ENCODE measurements around the gene NUDT22. TPM values are rescaled to one million over a fixed set of nuclear protein-coding genes. Genes with fewer than 3 reads are reported as not detected.
A peak's percentile ranks its signal among the peaks of the same experiment; 100 is the strongest.

The NUDT22 gene
- total RNA-seq, 1 donor from 2014 or later: 45.0 TPM

GRCh38 chr11:64230985-64231365 is 4.9 kb downstream of the NUDT22 start:
- no peak for DNase-seq
- peak overlapping the region; percentile 69 for H3K4me3 ChIP-seq
- peaks cover 69% of the 10 kb centered on the region for H3K4me1 ChIP-seq
- H3K36me3 ChIP-seq: no peaks in the 10 kb centered on the region
- intact Hi-C loops (cut with DNase I): no loop called here
- no peak for TF ChIP-seq CTCF (IDR thresholded peaks at IDR 0.05)
- H3K9me3 ChIP-seq: no peaks in the 10 kb centered on the region
- no peak for ATAC-seq
- peak overlapping the region; percentile 86 for H3K27ac ChIP-seq
- no peaks in the 10 kb centered on the region for H3K27me3 ChIP-seq (ENCODE audit: low read depth)

- H3K27me3 ChIP-seq (ENCODE audit: low read depth): no peaks in the 10 kb centered on the region
- peak overlapping the region; percentile 86 for H3K27ac ChIP-seq
- DNase-seq: no peak
- no peaks in the 10 kb centered on the region for H3K36me3 ChIP-seq
- H3K9me3 ChIP-seq: no peaks in the 10 kb centered on the region
- no peak for ATAC-seq
- no peak overlapping the region for H3K4me3 ChIP-seq
- TF ChIP-seq CTCF (IDR thresholded peaks at IDR 0.05): no peak
- peaks cover 69% of the 10 kb centered on the region for H3K4me1 ChIP-seq
- intact Hi-C loops (cut with DNase I): no loop called here
These were observed 5.5 kb downstream of the NUDT22 start for GRCh38 chr11:64231546-64231945.

DNA sequence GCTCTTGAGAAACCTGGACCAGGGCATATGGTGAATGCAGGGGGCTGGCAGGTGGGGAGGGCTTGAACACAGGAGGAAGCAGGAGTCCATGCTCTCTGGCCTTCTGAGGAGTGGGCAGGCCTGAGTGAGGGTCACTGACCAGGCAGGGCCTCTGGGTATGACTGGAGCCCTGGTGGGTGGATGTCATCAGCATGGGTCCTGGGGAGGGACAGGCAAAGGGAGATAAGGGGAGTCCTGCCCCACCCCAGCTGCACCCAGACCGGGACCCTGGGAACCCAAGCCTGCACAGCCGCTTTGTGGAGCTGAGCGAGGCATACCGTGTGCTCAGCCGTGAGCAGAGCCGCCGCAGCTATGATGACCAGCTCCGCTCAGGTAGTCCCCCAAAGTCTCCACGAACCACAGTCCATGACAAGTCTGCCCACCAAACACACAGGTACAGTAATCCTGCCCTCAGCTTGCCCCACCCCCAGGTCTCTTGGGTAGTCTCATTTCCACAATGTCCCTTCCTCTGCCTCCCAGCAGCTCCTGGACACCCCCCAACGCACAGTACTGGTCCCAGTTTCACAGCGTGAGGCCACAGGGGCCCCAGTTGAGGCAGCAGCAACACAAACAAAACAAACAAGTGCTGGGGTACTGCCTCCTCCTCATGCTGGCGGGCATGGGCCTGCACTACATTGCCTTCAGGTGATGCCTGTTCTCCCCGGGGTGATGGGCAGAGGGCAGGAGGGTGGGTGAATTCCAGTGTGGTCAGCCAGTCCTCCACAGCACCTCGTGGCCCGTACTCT is 6.3 kb downstream of the NUDT22 start:
- Histone ChIP-seq H3K9me3 (no peaks in the 10 kb centered on the region), H3K36me3 (peaks cover 4% of the 10 kb centered on the region), H3K4me1 (peaks cover 61% of the 10 kb centered on the region), H3K4me3 (no peak overlapping the region), H3K27ac (no peak overlapping the region), H3K27me3 (ENCODE audit: low read depth) (no peaks in the 10 kb centered on the region)
- no peak for TF ChIP-seq CTCF (IDR thresholded peaks at IDR 0.05)
- no peak for DNase-seq
- no peak for ATAC-seq
- intact Hi-C loops (cut with DNase I): no loop called here

GRCh38 chr11:64232967-64233315 is 6.9 kb downstream of the NUDT22 start:
- Histone ChIP-seq H3K27me3 (ENCODE audit: low read depth) (no peaks in the 10 kb centered on the region), H3K36me3 (peaks cover 10% of the 10 kb centered on the region), H3K27ac (no peak overlapping the region), H3K4me1 (peaks cover 59% of the 10 kb centered on the region), H3K4me3 (no peak overlapping the region), H3K9me3 (no peaks in the 10 kb centered on the region)
- ATAC-seq: no peak
- intact Hi-C loops (cut with DNase I): no loop called here
- TF ChIP-seq CTCF (IDR thresholded peaks at IDR 0.05): no peak
- no peak for DNase-seq

GRCh38 chr11:64233913-64234586 is 8.0 kb downstream of the NUDT22 start, which contains the start of gene VEGFB:
TSS of gene VEGFB (plus strand) at chr11:64234584. CDS start at chr11:64234834, 250 bp downstream.
- Histone ChIP-seq H3K9me3 (no peaks in the 10 kb centered on the region), H3K36me3 (peaks cover 19% of the 10 kb centered on the region), H3K4me1 (peaks cover 69% of the 10 kb centered on the region), H3K27me3 (ENCODE audit: low read depth) (no peaks in the 10 kb centered on the region), H3K4me3 (peak within 1 kb of the TSS; percentile 76), H3K27ac (peak within 1 kb of the TSS; percentile 75)
- ATAC-seq (peak; percentile 68 to 73), DNase-seq (peak; percentile 79)
- TF ChIP-seq CTCF (IDR thresholded peaks at IDR 0.05): no peak
- intact Hi-C loops (cut with DNase I): no loop called here
